ENCODE data around the gene ZCCHC24.

ZCCHC24 gene

GRCh38 chr10:79380125-79380945 is 65.1 kb downstream of the ZCCHC24 start:
- H3K9me3 ChIP-seq, result no peaks in the 10 kb centered on the region
- no peak for TF ChIP-seq CTCF (IDR thresholded peaks at IDR 0.05)
- peaks cover 3% of the 10 kb centered on the region for H3K27me3 ChIP-seq
- no peak overlapping the region for H3K27ac ChIP-seq
- H3K36me3 ChIP-seq, result no peaks in the 10 kb centered on the region
- no peak overlapping the region for H3K4me3 ChIP-seq (ENCODE audit: low read depth in 1 of 2, low read length in 1 of 2)
- H3K4me1 ChIP-seq (ENCODE audit: control insufficient read depth in 1 of 2, insufficient read depth in 1 of 2, low read depth in 1 of 2, low read length in 1 of 2), result no peaks in the 10 kb centered on the region

GRCh38 chr10:79379512-79380124 is 65.8 kb downstream of the ZCCHC24 start:
- H3K36me3 ChIP-seq, result no peaks in the 10 kb centered on the region
- H3K9me3 ChIP-seq, result no peaks in the 10 kb centered on the region
- no peak overlapping the region for H3K27ac ChIP-seq
- TF ChIP-seq CTCF (IDR thresholded peaks at IDR 0.05), result no peak
- H3K4me3 ChIP-seq (ENCODE audit: low read depth in 1 of 2, low read length in 1 of 2), result no peak overlapping the region
- H3K4me1 ChIP-seq (ENCODE audit: control insufficient read depth in 1 of 2, insufficient read depth in 1 of 2, low read depth in 1 of 2, low read length in 1 of 2), result peaks cover 0 to 2% of the 10 kb centered on the region in 2 experiments
- H3K27me3 ChIP-seq, result peaks cover 3% of the 10 kb centered on the region

- H3K36me3 ChIP-seq, result no peaks in the 10 kb centered on the region
- peaks cover 0 to 5% of the 10 kb centered on the region in 2 experiments for H3K4me1 ChIP-seq (ENCODE audit: control insufficient read depth in 1 of 2, insufficient read depth in 1 of 2, low read depth in 1 of 2, low read length in 1 of 2)
- H3K27ac ChIP-seq, result no peak overlapping the region
- H3K9me3 ChIP-seq, result no peaks in the 10 kb centered on the region
- peaks cover 3% of the 10 kb centered on the region for H3K27me3 ChIP-seq
- no peak for TF ChIP-seq CTCF (IDR thresholded peaks at IDR 0.05)
- no peak overlapping the region for H3K4me3 ChIP-seq (ENCODE audit: low read depth in 1 of 2, low read length in 1 of 2)
Observed at GRCh38 chr10:79378647-79379511, 66.5 kb downstream of the ZCCHC24 start.

GRCh38 chr10:79378383-79378646 is 67.1 kb downstream of the ZCCHC24 start:
- peaks cover 0 to 5% of the 10 kb centered on the region in 2 experiments for H3K4me1 ChIP-seq (ENCODE audit: control insufficient read depth in 1 of 2, insufficient read depth in 1 of 2, low read depth in 1 of 2, low read length in 1 of 2)
- H3K36me3 ChIP-seq, result no peaks in the 10 kb centered on the region
- peaks cover 3% of the 10 kb centered on the region for H3K27me3 ChIP-seq
- H3K4me3 ChIP-seq (ENCODE audit: low read depth in 1 of 2, low read length in 1 of 2), result no peak overlapping the region
- TF ChIP-seq CTCF (IDR thresholded peaks at IDR 0.05), result no peak
- no peaks in the 10 kb centered on the region for H3K9me3 ChIP-seq
- H3K27ac ChIP-seq, result no peak overlapping the region

- Histone ChIP-seq H3K9me3 (no peaks in the 10 kb centered on the region), H3K4me3 (ENCODE audit: low read depth in 1 of 2, low read length in 1 of 2) (no peak overlapping the region), H3K4me1 (ENCODE audit: control insufficient read depth in 1 of 2, insufficient read depth in 1 of 2, low read depth in 1 of 2, low read length in 1 of 2) (peaks cover 0 to 5% of the 10 kb centered on the region in 2 experiments), H3K27ac (no peak overlapping the region), H3K27me3 (peaks cover 3% of the 10 kb centered on the region), H3K36me3 (no peaks in the 10 kb centered on the region)
- TF ChIP-seq CTCF (IDR thresholded peaks at IDR 0.05), result no peak
Observed at GRCh38 chr10:79377557-79378382, 67.7 kb downstream of the ZCCHC24 start.
